GM13977 (cell line): Measurements from ENCODE around the gene PHACTR1.

Experiments
- DNase-seq: peaks from one replicate; pipeline ENCODE4 v3.0.0; 2012; ENCODE audit warnings: low spot score
- in situ Hi-C: fragments of 300-500 bp; cut with MboI; formaldehyde crosslinking; loops from one replicate; pipeline ENCODE4 v1.12.0; 2022; ENCODE audit warnings: low sequenced_read_pairs, low pct_unique_long_range_greater_than_20kb, mixed read lengths, inconsistent platforms; ENCODE audit not compliant: unreplicated experiment
- TF ChIP-seq, protein P1 (sequence below): IDR thresholded peaks from 2 replicates; pipeline ENCODE4 v1.5.1; 2012; ENCODE audit warnings: mild to moderate bottlenecking, control low read depth; ENCODE audit not compliant: insufficient read depth; ENCODE audit errors: extremely low read depth, missing control alignments

Gene PHACTR1

DNA sequence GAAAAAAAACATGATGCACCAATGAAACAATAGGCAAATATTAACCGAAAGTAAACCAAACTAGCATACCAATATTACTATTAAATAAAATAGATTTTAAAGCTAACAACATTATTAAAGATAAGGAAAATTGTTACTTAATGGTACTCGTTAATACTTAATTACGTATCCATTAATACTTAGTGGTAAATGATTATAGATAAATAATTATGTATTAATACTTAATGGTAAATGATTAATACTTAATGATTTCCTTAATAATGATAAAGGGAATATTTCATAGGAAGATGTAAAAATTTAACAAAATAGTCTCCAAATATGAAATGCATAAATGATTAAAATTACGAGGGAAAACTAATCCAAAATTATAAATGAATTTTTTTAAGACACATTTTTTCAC is 278.9 kb downstream of the PHACTR1 start:
- in situ Hi-C loops: no loop called here
- TF ChIP-seq, protein P1, sequence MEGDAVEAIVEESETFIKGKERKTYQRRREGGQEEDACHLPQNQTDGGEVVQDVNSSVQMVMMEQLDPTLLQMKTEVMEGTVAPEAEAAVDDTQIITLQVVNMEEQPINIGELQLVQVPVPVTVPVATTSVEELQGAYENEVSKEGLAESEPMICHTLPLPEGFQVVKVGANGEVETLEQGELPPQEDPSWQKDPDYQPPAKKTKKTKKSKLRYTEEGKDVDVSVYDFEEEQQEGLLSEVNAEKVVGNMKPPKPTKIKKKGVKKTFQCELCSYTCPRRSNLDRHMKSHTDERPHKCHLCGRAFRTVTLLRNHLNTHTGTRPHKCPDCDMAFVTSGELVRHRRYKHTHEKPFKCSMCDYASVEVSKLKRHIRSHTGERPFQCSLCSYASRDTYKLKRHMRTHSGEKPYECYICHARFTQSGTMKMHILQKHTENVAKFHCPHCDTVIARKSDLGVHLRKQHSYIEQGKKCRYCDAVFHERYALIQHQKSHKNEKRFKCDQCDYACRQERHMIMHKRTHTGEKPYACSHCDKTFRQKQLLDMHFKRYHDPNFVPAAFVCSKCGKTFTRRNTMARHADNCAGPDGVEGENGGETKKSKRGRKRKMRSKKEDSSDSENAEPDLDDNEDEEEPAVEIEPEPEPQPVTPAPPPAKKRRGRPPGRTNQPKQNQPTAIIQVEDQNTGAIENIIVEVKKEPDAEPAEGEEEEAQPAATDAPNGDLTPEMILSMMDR: no peak
- DNase-seq: no peak

DNA sequence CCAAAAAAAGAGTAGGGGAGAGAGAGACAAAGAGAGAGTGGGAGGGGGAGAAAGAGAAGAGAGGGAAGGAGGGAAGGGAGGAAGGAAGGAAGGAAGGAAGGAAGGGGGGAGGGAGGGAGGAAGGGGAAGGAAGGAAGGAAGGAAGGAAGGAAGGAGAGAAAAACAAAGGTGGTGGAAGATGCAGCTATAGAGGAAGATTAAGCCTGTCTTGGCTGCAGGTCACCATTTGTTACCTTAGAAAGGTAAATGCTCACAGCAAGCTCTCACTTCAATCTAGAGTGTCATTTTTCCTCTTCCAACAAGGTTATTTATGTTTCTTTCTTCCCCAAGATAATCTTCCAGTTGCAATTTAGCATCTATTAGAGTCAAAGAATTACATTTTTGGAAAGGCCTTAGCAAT is 284.0 kb downstream of the PHACTR1 start:
- in situ Hi-C loops: no loop called here
- TF ChIP-seq, protein P1: no peak
- no peak for DNase-seq

DNA sequence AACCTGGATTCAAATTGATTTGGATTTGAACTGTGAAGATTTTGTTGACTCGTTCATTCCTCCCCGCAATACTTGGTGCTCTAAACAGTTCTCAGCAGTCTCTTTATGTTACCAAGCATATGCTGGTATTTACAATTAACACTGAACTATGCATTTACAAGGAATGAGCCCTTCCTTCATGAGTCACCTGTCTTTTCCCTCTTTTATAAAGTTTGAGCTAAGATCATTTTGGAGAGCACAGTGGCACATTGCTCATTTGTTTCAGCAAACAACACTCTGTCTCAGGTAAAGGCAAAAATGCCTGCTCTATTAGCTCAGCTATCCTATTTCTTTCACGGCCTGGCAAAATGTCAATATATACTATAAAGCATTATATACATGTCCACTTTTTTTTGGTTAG is 285.4 kb downstream of the PHACTR1 start:
- TF ChIP-seq, protein P1: no peak
- DNase-seq: no peak
- in situ Hi-C loops: no loop called here

DNA sequence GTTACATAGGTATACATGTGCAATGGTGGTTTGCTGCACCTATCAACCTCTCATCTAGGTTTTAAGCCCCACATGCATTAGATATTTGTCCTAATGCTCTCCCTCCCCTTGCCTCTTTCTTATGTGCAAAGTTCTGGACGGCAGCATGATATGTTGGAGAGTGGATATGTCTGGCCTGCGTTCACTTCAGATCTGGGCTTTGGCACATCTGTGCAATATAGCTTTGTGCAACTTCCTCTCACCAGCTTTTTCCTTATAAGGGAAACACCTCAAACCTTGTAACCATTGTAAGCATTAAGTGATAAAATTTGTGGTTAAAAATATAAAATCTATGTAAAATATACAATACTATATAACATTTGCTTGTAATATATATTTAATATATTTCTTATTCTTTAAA is 288.0 kb downstream of the PHACTR1 start:
- TF ChIP-seq, protein P1: no peak
- no peak for DNase-seq
- in situ Hi-C loops: no loop called here

DNA sequence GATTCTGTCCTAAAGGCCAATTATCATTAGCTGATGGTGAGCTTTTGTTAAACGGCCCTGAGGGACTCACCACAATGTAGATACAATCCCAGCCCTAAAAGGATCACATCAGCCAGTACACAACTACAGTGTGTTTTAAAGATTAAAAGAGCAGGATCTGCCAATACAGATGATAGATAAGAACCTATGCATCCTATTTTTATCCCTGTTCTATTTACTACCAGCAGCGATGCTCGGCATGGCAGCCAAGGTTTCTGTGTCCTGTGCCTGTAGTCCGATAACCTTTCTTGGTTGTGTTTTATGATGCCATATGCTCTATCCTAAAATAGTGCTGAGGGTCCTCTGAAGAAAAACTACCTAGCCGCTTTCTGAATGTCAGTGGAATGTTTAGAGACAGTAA is 289.4 kb downstream of the PHACTR1 start:
- no peak for DNase-seq
- in situ Hi-C loops: no loop called here
- TF ChIP-seq, protein P1: no peak

DNA sequence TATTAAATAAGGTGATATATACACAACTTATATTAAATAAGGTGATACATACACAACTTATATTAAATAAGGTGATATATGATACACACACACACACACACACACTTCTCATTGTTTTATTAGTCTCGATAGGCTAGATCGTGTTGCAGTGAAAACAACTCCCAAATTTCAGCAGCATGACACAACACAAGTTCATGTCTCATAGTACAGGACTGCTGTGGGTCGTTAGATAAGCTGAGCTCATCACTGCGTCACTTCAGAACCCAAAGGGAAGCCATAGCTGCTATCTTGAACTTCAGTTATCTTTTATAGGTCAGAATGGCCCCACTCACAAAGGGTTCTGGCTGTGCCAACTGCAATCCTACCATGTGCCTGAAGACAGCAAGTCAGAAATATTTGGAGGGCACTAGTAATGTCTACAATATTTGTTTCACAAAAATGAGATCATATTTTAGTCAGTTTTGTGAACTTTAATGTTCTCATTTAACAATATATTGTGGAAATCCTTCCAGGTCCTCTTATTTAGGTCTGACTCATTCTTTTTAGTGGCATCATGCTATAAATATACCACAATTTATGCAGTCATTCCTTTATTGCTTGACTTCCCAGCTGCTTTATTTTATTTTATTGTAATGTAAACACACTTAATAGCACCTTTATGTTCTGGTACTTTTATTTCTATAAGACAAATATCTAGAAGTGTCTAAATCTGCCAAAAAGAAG is 290.2 kb downstream of the PHACTR1 start:
- TF ChIP-seq, protein P1: no peak
- no peak for DNase-seq
- in situ Hi-C loops: no loop called here
